ENCODE results near the gene LENEP.
"Not testable (repeated sequence)": the region's sequence is repeated elsewhere in the genome, so short reads cannot be mapped to it uniquely, and the experiment has no call there.

LENEP gene

GRCh38 chr1:154975409-154976059 lies 17.9 kb upstream of the LENEP start:
- peak; percentile 52 for DNase-seq

GRCh38 chr1:154977762-154978161 lies 15.6 kb upstream of the LENEP start:
- not testable (repeated sequence) for DNase-seq

DNA sequence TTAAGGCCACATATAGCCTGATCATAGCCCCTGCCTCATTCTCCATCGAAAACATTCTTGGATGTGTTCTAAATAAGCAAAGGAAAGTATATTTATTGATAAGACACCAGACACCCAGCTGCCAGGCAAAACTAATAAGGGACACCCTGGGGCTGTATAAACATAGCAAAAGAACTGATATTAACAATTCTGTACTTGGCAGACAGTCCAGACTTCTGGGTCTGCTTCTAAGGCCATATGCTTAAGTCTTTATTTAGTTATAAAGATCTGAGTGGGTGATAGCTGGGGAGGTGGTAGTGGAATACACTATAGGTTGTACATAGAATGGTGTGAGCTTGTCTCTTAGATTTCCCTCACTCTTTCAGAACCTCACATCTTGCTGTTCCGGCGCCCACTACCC lies 15.0 kb upstream of the LENEP start:
- no peak for DNase-seq

- no peak for DNase-seq
Measured at GRCh38 chr1:154982341-154982740, 11.0 kb upstream of the LENEP start.

GRCh38 chr1:154982897-154983648 lies 10.3 kb upstream of the LENEP start, which contains the start of gene FLAD1:
FLAD1 (plus strand) TSS chr1:154983344; CDS start chr1:154983695, 351 bp downstream.
- DNase-seq = peak; percentile 92

GRCh38 chr1:154983776-154984466 lies 9.5 kb upstream of the LENEP start:
- no peak for DNase-seq

DNA sequence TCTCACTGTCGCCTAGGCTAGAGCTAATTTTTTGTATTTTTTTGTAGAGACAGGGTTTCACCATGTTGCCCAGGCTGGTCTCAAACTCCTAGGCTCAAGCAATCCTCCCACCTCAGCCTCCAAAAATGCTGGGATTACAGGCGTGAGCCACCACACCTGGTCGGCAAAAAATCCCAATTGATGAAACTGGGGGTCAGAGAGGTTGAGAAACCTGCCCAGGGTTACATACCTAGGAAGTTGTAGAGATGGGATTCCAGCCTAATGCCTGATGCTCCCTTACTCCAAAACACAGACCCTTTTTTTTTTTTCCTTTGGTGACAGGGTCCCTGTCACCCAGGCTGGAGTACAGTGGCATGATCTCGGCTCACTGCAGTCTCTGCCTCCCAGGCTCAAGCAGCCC lies 6.7 kb upstream of the LENEP start:
- DNase-seq = not testable (repeated sequence)

DNA sequence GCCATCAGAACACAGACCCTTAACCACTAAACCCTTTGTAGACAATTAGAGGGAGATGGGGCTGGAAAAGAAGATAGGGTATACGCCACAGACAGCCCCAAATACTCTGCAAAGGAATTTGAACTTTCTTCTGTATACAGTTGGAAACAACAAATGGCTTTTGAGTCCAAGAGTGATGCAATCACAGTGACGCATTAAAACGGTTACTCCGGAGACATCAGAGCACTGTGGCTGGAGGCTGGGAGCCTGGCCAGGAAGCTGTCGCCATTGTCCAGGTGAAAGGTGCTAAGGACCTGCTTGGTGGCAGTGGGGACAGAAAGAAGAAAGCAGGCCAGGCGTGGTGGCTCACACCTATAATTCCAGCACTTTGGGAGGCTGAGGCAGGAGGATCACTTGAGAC lies 6.1 kb upstream of the LENEP start:
- no peak for DNase-seq

- no peak for DNase-seq
Measured at GRCh38 chr1:154988058-154988954, 5.1 kb upstream of the LENEP start.

DNA sequence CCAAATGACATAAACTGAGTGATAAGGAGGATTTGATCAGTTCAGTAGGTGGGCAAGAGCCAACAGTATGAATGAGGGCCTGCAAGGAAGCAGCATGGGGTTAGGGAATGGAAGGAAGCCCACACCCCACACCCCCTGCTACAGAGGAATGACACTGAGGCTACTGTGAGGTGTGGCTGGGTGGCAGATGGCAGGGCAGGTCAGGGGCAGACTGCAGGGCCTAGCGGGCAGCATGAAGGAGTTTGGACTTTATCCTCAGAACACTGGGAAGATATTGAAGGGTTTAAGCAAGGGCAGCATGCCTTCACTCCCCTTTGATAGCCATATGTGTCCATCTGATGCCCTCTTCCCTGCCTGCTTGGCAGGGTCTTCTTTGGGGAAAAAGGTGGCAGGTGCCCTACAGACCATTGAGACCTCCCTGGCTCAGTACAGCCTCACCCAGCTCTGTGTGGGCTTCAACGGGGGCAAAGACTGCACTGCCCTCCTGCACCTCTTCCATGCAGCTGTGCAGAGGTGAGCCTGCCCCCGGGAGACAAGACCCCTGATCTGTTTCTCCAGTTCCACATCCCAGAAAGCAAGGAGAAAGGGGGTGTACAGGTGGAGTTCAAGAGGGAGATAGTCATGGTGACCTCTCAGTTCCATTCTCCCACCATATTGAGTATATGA lies 4.1 kb upstream of the LENEP start:
- DNase-seq = no peak

- DNase-seq = no peak
Measured at GRCh38 chr1:154990276-154990675, 3.1 kb upstream of the LENEP start.

DNA sequence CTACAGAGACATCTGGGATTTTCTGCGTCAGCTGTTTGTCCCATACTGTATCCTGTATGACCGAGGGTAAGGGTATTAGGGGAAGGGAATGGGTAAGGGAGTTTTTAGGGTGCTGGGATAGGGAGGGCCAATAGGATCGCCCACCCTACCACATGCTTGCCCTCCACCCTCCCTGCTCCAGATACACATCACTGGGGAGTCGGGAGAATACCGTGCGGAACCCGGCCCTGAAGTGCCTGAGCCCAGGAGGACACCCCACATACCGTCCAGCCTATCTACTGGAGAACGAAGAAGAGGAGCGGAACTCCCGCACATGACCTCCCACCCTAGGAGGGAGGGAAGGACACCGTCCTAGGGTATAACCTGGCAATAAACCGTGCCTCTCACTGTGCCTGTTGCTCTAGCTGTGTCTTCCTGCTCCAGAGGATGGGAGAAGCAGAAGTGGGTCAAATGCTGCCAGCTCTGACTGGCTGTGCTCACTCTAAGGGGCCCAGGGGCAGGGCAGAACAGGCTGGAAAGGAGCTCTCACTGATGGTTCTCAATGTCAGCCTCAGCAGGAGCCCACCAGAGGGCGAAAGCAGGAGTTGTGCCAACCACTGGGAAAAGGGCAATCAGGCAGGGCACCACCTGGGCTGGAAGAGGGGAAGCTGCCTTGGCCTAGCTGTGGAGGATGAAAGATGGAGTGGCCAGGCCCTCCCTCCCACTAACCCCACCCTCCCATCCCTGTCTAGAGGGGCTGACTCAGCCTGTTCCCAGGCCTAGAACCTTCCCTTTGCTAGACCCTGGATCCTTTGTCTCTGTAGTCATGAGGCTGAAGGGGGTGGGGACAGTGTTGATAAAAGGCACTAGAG lies 440 bp upstream of the LENEP start:
- no peak for DNase-seq

GRCh38 chr1:154994269-154994587 lies 842 bp downstream of the LENEP start:
- DNase-seq = no peak

DNA sequence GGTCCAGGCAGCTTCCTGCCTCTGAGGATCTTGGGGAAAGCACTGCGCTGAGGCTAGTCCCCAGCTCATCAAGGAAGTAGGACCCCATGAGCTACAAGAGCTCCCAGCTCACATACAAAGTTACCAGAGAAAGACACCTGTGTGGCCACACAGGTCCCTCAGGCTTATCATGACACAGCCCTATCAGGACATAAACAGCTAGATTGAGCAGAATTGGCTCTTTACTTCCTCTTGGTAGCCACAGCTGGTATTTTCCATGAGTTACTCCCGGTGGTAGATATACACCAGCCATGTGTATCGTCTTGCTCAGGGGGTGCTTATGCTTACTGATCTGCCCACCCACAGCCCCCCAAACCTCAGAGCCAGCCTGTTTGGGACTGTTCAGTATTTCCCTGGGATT lies 1.2 kb downstream of the LENEP start:
- DNase-seq = no peak

DNA sequence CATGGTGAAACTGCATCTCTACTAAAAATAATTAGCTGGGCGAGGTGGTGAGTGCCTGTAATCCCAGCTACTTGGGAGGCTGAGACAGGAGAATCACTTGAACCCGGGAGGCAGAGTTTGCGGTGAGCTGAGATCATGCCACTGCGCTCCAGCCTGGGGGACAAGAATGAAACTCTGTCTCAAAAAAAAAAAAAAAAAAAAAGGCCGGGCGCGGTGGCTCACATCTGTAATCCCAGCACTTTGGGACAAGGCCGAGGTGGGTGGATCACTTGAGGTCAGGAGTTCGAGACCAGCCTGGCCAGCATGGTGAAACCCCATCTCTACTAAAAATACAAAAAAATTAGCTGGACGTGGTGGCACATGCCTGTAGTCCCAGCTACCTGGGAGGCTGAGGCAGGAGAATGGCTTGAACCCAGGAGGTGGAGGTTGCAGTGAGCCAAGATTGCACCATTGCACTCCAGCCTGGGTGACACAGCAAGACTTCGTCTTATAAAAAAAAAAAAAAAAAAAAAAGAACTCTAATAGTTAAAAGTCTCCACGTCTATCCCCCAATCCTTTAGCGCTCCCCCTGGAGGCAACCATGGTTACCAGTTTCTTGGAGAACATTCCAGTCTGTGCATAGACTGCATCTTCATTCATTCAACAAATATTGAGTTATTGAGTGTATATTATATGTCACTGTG lies 2.1 kb downstream of the LENEP start:
- DNase-seq = not testable (repeated sequence)

DNA sequence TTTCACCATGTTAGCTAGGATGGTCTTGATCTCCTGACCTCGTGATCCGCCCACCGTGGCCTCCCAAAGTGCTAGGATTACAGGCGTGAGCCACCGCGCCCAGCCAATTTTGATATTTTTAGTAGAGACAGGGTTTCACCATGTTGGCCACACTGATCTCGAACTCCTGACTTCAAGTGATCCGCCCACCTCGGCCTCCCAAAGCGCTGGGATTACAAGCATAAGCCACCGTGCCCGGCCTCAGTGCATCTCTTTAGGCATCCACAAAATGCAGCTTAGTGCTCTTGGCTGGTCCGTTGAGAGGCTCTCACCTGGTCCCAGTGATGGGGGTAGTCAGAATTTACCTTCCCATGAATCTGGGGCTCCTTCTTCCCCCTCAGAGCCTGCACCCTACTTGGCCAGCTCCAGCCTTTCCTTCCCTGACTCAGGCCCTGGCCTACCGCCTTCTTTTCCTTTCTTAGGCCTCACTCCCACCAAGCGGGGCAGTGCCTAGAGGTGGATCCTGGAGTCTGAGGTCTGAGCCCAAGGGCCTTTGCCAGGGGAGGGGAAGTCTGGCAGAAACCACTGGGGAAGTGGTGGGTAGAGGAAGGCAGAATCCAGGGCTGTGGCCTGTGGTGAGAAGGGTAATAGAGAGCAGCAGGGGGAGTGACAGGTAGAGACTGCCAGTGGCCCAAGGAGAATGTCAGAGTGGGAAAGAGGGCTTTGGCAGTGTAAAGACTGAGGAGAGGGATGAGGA lies 3.7 kb downstream of the LENEP start:
- DNase-seq = no peak

DNA sequence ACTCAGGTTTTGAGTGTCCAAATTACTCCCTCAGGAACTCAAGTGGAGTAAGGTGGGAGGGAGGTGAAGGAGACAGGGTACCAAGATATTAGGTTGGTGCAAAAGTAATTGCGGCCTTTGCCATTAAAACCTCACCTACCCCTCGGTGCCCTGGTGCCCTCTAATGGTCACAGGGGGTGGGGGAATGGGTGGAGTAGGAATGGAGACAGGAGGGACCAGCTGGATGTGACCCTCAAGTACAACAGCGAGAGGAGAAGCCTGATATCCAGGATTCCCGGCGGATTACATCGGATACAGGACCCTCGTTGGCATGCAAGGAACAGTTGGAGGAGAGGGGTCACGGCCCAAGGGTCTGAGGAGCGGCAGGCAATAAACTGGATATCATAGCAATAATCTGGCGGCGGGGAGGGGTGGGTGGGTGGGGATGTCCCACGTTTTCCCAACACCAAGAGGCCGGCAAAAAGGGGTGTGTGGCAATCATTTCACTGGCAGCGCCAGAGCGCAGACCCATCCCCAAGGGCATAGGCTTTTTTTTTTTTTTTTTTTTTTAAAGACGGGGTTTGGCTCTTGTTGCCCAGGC lies 4.9 kb downstream of the LENEP start:
- no peak for DNase-seq

DNA sequence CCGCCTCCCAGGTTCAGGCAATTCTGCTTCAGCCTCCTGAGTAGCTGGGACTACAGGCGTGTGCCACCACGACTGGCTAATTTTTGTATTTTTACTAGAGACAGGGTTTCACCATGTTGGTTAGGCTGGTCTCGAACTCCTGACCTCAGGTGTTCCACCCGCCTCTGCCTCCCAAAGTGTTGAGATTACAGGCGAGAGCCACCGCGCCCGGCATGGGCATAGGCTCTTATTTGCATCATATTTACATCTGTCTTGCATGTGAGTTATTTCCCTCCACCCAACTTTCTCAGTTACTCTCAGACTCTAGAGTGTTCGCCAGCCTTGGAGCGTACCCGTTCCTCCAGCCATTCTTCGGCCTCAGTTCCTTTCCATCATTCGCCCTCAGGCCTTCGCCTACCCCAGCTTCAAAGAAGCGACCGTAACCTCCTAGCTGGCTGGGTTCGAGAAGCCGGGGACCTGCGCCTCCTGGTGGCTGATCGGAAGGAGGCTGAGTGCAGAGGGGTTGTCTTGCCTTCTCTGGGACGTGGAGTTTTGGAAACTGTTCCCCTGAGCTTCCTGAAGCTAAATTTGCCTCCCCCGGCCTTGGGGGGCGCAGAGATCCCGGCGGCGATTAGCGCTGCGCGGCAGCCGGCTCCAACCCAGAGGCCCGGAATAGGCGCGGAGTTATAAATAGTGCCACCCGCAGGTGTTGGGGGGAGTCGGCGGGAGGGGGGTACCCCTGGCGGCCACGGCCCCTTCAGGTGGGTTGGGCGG lies 5.6 kb downstream of the LENEP start:
- DNase-seq = peak; percentile 71
